Astrocyte of the cerebellum (primary cell): ENCODE measurements around the gene CNOT6.

ENCODE experiments used
- DNase-seq: peaks from one replicate; pipeline ENCODE4 v3.0.0-alpha.2; 2011; ENCODE audit warnings: low read depth
- H3K4me3 ChIP-seq: 2 replicates; pipeline ENCODE4 v1.5.1; 2011; ENCODE audit warnings: mild to moderate bottlenecking, low read depth, low read length, moderate library complexity
- in situ Hi-C: cut with HindIII; loops from 2 replicates; pipeline ENCODE4 v1.10.0; 2017; ENCODE audit warnings: low sequenced_read_pairs
- TF ChIP-seq, protein P1 (sequence below): IDR thresholded peaks from 2 replicates; pipeline ENCODE4 v1.5.1; 2012; ENCODE audit warnings: low read length, low read depth, moderate library complexity, mild to moderate bottlenecking; ENCODE audit errors: missing control alignments

CNOT6 gene

DNA sequence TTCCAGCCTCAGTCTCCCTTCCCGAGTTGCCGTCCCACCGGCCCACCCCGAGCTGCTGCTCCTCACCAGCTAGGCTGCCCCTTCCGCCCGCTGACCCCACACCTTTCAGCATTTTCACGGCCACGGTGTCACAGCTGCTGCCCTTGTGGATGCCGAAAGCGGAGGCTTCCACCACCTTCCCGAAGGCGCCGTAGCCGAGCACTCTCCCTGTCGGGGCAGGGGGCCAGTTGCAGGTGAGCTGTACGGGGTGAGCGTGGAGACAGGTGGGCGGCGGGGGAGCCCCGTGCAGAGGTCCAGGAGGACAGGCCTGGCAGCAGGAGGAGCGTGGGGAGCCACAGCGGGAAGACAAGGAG, 125.4 kb downstream of the CNOT6 start:
- TF ChIP-seq, protein P1, sequence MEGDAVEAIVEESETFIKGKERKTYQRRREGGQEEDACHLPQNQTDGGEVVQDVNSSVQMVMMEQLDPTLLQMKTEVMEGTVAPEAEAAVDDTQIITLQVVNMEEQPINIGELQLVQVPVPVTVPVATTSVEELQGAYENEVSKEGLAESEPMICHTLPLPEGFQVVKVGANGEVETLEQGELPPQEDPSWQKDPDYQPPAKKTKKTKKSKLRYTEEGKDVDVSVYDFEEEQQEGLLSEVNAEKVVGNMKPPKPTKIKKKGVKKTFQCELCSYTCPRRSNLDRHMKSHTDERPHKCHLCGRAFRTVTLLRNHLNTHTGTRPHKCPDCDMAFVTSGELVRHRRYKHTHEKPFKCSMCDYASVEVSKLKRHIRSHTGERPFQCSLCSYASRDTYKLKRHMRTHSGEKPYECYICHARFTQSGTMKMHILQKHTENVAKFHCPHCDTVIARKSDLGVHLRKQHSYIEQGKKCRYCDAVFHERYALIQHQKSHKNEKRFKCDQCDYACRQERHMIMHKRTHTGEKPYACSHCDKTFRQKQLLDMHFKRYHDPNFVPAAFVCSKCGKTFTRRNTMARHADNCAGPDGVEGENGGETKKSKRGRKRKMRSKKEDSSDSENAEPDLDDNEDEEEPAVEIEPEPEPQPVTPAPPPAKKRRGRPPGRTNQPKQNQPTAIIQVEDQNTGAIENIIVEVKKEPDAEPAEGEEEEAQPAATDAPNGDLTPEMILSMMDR, result no peak
- H3K4me3 ChIP-seq, result no peak overlapping the region
- in situ Hi-C loops, result no loop called here
- no peak for DNase-seq

DNA sequence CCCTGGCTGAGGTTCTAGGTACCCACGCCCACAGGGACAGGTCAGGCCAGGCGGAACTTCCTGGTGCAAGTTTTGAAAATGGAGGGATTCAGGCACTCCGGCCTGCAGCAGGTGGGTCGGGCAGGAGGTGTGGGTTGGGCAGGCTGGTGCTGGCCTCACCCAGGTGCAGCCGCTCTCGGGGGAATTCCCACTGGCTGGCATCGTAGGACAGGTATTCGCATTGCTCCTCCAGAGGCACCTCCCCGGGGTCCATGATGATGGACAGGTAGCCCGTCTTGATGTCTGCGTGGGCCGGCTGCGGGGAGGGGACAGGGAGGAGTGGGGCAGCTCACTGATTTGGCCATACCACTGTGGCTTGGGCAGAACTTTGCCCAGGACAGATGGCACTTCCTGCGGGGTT, 125.8 kb downstream of the CNOT6 start:
- no peak for DNase-seq
- in situ Hi-C loops, result no loop called here
- TF ChIP-seq, protein P1, result no peak
- H3K4me3 ChIP-seq, result no peak overlapping the region

DNA sequence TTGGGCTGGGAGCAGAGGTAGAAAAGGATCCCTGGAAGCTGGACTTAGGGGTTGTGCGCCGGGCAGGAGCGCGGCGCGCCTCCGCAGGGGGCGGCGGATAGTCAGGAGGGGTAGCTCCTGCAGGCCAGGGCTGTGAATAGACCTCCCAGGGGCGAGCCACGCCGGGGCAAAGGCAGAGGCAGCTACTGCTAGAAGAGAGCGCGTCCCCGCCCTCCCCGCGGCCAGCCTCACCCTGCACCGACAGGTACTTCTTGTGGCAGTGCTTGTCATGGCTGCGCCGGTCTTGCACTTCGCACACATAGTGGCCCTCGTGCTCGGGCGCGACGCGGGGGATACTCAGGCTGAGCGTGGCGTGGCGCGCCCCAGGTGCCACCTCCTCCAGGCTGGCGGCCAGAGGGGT, 127.1 kb downstream of the CNOT6 start:
- in situ Hi-C loops, result no loop called here

DNA sequence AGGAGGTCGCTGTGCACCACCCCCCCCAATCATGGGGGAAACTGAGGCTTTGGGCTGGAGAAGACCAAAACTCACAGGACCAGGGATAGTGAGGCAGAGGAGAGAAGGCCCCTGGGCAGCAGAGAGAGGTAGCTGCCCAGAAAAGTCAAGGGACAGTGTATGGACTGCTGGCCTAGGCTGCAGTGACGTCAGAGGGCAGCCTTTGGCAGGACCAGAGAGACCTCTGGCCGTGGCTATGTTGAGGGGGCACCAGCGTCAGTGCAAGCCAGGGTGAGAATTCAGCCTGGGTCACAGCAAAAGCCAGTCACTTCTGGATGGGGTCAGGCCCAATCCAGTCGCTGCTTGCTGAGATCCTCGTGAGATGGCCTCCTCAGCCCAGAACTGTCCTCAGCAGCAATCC, 128.7 kb downstream of the CNOT6 start:
- in situ Hi-C loops, result no loop called here
- DNase-seq, result no peak
- TF ChIP-seq, protein P1, result no peak
- no peak overlapping the region for H3K4me3 ChIP-seq

More for the DNA sequence above, 127.1 kb downstream of the CNOT6 start:
- DNase-seq, result no peak
- TF ChIP-seq, protein P1, result no peak
- H3K4me3 ChIP-seq, result no peak overlapping the region

DNA sequence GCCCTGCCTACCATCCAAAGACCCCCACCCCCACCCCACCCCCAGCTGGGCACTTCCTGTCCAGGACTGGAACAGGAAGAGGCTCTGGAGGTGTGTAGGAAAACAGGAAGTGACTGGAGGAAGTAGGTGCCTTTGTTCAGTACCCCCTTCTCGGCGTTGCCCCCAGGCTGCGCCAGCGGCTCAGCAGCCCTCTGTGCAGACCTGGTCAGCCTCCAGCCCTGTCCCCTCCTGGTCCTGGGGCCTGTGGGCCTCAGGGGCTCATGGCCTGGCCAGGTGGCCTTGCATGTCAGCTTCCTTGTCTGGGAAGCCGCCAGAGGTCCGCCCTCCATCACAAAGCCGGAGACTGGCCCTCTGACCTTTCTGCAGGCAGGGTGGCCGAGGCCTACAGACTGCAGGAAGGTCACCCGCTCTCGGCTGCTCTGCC, 129.2 kb downstream of the CNOT6 start:
- no peak for DNase-seq
- in situ Hi-C loops, result no loop called here
- no peak overlapping the region for H3K4me3 ChIP-seq
- TF ChIP-seq, protein P1, result no peak

DNA sequence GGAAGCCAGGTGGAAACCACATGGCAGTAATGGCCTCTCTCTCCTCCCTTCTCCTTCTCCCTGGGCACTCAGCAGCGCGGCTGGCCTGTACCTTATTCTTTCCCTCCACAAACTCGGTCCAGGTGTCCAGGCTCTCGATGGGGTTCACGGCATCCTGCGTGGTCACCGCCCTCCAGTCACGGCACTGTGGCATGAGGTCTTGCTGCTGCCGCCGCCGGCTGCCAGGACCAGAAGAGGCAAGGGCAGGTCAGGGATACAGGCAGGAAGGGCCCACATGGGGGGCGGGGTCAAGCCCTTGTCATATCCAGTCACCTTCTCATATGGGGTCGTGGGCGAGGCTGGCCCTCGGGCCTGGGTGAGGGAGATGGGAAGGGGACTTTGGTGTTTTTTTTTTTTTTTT, 129.7 kb downstream of the CNOT6 start:
- in situ Hi-C loops, result no loop called here
- DNase-seq, result no peak
- H3K4me3 ChIP-seq, result no peak overlapping the region
- TF ChIP-seq, protein P1, result no peak

DNA sequence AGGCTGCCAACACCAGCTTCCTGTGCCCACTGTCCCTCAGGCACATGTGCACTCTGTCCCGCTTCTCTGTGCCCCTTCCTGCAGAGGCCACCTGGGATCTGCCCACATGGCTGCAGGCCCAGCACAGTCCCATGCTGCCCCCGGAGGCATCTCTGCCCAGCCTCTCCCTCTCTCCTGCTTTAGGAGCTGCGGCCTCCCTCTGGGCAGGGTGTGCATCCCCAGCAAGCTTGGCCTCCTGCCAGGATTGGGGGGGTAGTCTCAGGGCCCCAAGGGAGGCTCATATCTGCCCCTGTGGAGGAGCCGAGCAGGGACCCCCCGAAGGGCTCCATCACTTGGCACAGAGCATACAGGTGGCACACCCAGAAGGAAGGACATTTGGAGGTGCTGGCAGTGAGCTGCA, 130.4 kb downstream of the CNOT6 start:
- in situ Hi-C loops, result no loop called here
- TF ChIP-seq, protein P1, result no peak
- DNase-seq, result no peak
- no peak overlapping the region for H3K4me3 ChIP-seq
